IMR-90 (cell line): ENCODE results near the gene OR4S1.

Experiments used
- BHLHE40 ChIP-seq: fragments of 150-350 bp; IDR thresholded peaks from 2 replicates; pipeline ENCODE4 v1.6.1; 2016; ENCODE audit warnings: mild to moderate bottlenecking, low read depth, low read length
- CHD1 ChIP-seq: IDR thresholded peaks from 2 replicates; pipeline ENCODE4 v1.6.1; 2012; ENCODE audit warnings: low read depth, low read length, improper control_type of control experiment
- NFE2L2 ChIP-seq: fragments of 150-350 bp; IDR thresholded peaks from 2 replicates; pipeline ENCODE4 v1.6.1; 2016; ENCODE audit warnings: low read depth, mild to moderate bottlenecking, low read length
- POLR2A ChIP-seq: IDR thresholded peaks from 2 replicates; pipeline ENCODE4 v1.6.1; 2012; ENCODE audit warnings: mild to moderate bottlenecking, low read depth, low read length
- RAD21 ChIP-seq: IDR thresholded peaks from 2 replicates; pipeline ENCODE4 v1.6.1; 2012; ENCODE audit warnings: low read length, improper control_type of control experiment
- RCOR1 ChIP-seq: IDR thresholded peaks from 2 replicates; pipeline ENCODE4 v1.6.1; 2012; ENCODE audit warnings: mild to moderate bottlenecking, low read length, improper control_type of control experiment; ENCODE audit not compliant: insufficient replicate concordance
- SMC3 ChIP-seq: fragments of 150-350 bp; IDR thresholded peaks from 2 replicates; pipeline ENCODE4 v1.6.1; 2016; ENCODE audit warnings: low read depth, mild to moderate bottlenecking, antibody characterized with exemption, low read length, moderate library complexity
- TF ChIP-seq, protein P1 (sequence below): conservative IDR thresholded peaks from 2 replicates; pipeline ENCODE4 v1.5.1; 2012; ENCODE audit warnings: mild to moderate bottlenecking, low read depth, low read length, improper control_type of control experiment
- TF ChIP-seq, protein P2 (sequence below): fragments of 150-350 bp; IDR thresholded peaks from 2 replicates; pipeline ENCODE4 v1.6.1; 2016; ENCODE audit warnings: low read depth, mild to moderate bottlenecking, low read length, moderate library complexity, borderline replicate concordance

DNA sequence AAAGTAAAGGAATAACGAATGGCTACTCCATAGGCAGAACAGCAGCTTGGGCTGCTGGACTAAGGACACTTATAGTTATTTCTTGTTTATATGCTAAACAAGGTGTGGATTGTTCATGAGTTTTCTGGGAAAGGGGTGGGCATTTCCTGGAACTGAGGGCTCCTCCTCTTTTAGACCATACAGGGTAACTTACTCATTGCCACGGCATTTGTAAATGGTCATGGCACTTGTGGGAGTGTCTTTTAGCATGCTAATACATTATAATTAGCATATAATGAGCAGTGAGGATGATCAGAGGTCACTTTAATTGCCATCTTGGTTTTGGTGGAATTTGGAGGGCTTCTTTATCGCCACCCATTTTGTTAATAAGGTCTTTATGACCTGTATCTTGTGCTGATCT, 35.4 kb upstream of the OR4S1 start:
- no peak for TF ChIP-seq RCOR1
- TF ChIP-seq, protein P1, sequence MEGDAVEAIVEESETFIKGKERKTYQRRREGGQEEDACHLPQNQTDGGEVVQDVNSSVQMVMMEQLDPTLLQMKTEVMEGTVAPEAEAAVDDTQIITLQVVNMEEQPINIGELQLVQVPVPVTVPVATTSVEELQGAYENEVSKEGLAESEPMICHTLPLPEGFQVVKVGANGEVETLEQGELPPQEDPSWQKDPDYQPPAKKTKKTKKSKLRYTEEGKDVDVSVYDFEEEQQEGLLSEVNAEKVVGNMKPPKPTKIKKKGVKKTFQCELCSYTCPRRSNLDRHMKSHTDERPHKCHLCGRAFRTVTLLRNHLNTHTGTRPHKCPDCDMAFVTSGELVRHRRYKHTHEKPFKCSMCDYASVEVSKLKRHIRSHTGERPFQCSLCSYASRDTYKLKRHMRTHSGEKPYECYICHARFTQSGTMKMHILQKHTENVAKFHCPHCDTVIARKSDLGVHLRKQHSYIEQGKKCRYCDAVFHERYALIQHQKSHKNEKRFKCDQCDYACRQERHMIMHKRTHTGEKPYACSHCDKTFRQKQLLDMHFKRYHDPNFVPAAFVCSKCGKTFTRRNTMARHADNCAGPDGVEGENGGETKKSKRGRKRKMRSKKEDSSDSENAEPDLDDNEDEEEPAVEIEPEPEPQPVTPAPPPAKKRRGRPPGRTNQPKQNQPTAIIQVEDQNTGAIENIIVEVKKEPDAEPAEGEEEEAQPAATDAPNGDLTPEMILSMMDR, result no peak
- no peak for TF ChIP-seq CHD1
- TF ChIP-seq, protein P2, sequence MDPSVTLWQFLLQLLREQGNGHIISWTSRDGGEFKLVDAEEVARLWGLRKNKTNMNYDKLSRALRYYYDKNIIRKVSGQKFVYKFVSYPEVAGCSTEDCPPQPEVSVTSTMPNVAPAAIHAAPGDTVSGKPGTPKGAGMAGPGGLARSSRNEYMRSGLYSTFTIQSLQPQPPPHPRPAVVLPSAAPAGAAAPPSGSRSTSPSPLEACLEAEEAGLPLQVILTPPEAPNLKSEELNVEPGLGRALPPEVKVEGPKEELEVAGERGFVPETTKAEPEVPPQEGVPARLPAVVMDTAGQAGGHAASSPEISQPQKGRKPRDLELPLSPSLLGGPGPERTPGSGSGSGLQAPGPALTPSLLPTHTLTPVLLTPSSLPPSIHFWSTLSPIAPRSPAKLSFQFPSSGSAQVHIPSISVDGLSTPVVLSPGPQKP, result no peak
- no peak for TF ChIP-seq NFE2L2
- no peak for TF ChIP-seq RAD21
- TF ChIP-seq POLR2A, result no peak
- TF ChIP-seq SMC3, result no peak
- no peak for TF ChIP-seq BHLHE40
